NCI-H2107 treated with DMSO at 0.1 percent for 48 hours (cell line): Measurements from ENCODE around the gene BRPF3.
"Not testable (repeated sequence)": the region's sequence is repeated elsewhere in the genome, so short reads cannot be mapped to it uniquely, and the experiment has no call there.

Source experiments
- DNase-seq: peaks from one replicate; lab custom pipeline; 2025; ENCODE audit not compliant: unreplicated experiment; lab: John Stamatoyannopoulos, UW

Gene BRPF3

DNA sequence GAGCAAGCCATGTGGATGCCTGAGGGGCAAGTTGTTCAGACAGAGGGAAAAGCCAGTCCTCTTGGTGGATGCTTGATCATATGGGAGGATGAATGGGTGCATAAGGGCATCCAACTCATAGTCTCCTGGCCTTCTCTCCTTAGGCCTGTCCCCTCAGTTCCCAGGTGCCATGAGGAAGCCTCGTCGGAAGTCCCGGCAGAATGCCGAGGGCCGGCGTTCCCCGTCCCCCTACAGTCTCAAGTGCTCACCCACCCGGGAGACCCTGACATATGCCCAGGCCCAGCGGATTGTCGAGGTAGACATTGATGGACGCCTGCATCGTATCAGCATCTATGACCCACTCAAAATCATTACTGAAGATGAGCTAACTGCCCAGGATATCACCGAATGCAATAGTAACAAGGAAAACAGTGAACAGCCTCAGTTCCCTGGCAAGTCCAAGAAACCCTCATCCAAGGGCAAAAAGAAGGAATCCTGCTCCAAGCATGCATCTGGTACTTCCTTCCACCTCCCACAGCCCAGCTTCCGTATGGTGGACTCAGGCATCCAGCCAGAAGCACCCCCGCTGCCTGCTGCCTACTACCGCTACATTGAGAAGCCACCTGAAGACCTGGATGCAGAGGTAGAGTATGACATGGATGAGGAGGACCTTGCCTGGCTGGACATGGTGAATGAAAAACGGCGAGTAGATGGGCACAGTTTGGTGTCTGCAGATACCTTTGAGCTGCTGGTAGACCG is 3.8 kb downstream of the BRPF3 start:
- no peak for DNase-seq

DNA sequence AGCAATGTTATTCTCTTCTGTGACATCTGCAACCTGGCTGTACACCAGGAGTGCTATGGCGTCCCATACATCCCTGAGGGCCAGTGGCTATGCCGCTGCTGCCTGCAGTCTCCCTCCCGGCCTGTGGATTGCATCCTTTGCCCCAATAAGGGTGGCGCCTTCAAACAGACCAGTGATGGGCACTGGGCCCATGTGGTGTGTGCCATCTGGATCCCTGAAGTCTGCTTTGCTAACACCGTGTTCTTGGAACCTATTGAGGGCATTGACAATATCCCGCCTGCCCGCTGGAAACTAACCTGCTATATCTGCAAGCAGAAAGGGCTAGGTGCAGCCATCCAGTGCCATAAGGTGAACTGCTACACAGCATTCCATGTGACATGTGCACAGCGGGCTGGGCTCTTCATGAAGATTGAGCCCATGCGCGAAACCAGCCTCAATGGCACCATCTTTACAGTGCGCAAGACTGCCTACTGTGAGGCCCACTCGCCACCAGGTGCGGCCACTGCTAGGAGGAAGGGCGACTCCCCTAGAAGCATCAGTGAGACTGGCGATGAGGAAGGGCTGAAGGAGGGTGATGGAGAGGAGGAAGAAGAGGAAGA is 4.6 kb downstream of the BRPF3 start:
- DNase-seq, result no peak

DNA sequence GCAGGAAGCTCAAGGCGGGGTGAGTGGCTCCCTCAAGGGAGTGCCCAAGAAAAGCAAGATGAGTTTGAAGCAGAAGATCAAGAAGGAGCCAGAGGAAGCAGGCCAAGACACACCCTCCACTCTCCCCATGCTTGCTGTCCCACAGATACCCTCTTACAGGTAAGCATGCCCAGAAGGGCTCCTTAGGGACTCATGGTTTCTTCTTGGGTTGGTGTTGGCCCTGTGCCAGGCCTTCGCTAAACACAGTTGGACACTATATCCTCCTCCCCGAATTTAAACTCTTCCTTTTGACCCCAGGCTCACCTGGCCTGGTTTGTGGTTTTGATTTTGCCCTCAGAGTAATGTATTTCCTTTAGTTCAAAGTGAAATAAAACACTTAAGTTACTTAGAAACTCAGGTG is 5.1 kb downstream of the BRPF3 start:
- DNase-seq, result no peak

DNA sequence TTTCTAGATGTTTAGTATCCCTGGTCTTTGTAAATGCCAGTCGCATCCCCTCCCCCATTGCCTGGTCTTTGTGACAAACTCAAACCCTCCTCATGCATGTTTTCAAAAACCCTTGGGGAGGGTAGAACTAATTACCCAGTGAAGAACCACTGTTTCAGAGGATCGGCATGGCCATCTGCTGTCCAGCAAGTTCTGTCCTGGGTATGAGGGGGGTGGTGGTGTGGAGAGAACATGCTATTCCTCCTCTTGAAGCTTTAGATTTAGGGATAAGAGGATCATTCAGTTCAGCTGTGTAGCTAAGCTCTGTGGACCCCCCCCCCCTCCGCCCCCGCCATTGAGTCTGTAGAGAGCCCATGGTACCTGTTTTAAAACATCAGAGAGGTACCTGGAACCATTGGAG is 5.6 kb downstream of the BRPF3 start:
- DNase-seq, result no peak

DNA sequence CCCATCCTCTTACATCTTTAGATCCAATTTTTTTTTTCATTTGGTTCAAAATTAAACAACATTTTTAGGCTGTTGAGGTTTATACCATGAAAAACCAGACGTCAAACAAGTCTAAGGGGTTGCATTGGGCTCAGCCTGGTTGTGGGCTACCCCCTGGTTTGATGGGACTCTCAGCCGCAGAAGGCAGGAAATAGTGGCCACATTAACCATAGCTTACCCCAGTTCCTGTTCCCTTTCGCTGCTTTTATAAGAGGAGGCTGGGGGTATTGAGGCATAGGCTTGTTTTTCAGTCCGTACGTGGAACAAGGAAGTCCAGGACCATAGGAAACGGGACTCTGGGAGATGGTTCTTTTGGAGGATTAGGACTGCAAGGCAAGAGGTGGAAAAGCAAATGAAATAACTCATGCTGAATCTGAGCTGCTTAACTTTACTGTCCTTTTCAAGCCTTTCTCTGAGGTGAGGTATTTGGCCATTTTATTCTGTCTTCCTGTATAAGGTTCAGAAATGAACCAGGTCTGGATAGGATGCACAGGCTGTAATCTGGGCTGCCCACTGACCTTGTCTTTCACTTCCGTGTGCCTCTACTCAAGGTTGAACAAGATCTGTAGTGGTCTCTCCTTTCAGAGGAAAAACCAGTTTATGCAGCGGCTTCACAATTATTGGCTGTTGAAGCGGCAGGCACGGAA is 7.7 kb downstream of the BRPF3 start:
- DNase-seq, result no peak

- DNase-seq, result no peak
Measured at GRCh38 chr6:36207155-36207554, 10.6 kb downstream of the BRPF3 start.

GRCh38 chr6:36209606-36210005 is 13.1 kb downstream of the BRPF3 start:
- no peak for DNase-seq

DNA sequence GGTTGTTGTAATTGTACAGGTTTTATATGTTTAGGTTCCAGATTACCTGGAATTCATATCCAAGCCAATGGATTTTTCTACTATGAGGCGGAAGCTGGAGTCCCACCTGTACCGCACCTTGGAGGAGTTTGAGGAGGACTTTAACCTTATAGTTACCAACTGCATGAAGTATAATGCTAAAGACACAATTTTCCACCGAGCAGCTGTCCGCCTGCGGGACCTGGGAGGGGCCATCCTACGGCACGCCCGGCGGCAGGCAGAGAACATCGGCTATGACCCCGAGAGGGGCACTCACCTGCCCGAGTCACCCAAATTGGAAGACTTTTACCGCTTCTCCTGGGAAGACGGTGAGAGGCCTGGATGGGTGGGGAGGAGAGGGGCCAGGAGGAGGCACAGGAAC is 13.6 kb downstream of the BRPF3 start:
- DNase-seq, result no peak

DNA sequence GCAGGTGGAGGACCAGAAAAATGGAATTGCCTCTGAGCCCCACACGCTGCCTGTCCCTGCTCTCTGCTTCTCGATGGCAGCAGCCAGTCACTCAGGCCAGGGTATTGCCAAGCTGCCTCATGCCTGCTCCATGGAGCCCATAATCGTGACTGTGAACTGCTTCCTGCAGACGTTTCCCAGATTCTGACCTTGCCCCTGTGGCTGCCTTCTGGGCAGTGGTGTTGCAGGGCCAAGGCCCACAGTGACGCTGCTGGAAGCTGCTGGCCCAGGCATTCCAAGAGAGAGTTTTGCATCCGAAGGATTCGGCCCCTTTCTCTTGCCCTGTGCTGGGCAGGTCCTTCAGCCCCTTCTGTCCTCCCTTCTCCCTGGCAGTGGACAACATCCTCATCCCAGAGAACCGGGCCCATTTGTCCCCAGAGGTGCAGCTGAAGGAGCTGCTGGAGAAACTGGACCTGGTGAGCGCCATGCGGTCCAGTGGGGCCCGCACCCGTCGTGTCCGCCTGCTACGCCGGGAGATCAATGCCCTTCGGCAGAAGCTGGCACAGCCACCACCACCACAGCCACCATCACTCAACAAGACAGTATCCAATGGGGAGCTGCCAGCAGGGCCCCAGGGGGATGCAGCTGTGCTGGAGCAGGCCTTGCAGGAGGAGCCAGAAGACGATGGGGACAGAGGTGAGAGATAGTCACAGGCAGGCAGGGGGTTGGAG is 14.5 kb downstream of the BRPF3 start:
- DNase-seq, result no peak

GRCh38 chr6:36216559-36216958 is 20.0 kb downstream of the BRPF3 start:
- no peak for DNase-seq

DNA sequence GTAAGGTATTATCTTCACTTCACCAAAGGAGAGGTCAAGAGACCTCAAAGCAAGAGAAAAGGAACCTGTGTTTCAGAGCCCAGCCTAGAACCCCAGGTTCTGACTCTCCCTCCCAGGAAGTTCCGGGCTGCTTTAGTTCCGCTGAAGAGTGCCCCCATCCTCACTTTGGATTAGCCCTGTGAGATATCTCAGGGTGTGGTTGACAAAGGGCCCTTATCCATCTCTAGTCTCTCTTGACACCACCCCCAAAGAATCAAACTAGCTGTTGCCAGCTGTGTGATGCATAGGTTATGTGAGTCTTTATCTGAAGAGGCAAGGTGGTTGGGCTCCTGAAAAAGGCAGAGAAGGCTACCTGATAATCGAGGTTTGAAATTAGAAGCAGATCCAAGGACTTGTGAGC is 20.6 kb downstream of the BRPF3 start:
- no peak for DNase-seq

DNA sequence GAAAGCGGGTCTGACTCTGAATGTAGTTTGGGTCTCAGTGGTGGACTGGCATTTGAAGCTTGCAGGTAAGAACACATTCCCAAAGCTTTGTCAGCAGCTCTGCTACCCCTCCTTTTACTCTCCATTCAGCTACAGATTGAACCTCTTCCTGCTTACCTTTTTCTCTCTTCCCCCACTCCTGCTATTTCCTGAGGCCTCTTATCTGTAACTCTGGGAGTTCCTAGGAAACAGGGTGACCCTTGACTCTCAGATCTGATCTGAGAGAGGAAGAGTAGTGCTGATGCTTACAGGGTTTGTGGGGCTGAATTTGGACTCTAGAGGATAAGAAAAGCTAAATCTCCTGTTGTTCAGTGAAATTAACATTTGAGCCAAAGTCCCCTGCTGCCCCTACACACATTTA is 21.4 kb downstream of the BRPF3 start:
- no peak for DNase-seq

DNA sequence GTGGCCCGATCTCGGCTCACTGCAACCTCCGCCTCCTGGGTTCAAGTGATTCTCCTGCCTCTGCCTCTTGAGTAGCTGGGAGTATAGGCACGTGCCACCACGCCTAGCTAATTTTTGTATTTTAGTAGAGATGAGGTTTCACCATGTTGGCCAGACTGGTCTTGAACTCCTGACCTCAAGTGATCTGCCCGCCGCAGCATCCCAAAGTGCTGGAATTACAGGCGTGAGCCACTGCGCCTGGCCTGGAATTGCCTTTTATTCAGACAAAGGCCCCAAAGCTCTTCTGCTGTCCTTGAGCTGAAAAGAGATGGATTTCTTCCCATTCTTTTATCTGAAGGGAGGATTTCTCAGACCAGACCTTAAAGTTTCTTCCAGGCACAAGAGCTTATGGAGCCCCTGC is 22.0 kb downstream of the BRPF3 start:
- not testable (repeated sequence) for DNase-seq

- no peak for DNase-seq
Measured at GRCh38 chr6:36219081-36219480, 22.5 kb downstream of the BRPF3 start.

DNA sequence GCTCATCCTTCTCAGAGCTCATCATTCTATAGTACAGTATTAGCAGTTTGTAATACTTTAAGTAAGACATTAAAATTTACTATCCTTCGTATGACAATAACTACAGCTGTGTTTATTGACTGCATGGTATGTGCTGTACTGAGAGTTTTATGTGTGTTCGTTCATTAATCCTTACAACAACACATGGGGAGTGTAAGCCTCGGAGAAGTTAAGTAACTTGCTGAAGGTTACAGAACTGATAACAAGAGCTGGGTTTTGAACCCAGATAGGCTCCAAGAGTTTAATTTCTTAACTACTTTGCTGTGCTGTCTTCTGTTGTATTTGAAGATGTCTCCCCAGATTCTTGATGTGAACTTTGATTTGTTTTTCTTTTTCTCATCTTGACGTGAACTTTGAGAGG is 23.7 kb downstream of the BRPF3 start:
- no peak for DNase-seq

- no peak for DNase-seq
Measured at GRCh38 chr6:36221674-36222073, 25.1 kb downstream of the BRPF3 start.

DNA sequence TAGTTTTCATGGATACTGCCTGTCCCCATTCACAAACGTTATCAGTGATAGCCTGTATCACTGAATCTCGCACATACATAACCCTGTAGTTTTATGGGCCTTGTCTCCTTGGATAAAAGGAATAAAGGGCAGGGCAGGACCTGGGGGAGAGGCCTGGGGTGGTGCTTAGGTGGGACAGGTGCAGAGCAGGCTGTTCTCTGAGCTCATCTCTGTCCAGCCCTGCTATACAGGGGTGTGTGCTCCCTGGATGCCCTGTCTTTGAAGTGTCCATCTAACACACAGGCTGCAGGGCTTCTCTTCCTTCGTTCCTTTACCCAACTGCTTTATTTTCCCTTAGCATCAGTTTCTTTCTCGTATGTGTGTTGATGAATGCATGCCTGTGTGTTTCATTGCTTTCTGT is 26.4 kb downstream of the BRPF3 start:
- no peak for DNase-seq

DNA sequence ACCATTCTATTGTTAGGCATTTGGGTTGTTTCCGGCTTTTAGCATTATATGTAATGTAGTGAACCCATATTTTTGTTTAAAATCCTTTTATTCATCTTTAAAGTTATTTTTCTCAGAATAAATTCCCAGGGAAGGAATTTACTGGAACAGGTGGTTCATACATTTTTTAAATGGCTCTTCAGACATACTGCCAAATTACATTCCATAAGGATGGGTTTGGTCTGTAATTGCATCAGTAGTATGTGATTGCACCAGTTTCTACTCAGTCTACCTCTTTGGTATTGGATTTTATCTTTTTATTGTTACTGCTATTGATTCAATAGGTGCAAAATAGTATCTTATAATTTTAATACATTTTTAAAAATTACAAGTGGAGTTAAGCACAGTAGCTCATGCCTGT is 27.2 kb downstream of the BRPF3 start:
- no peak for DNase-seq

DNA sequence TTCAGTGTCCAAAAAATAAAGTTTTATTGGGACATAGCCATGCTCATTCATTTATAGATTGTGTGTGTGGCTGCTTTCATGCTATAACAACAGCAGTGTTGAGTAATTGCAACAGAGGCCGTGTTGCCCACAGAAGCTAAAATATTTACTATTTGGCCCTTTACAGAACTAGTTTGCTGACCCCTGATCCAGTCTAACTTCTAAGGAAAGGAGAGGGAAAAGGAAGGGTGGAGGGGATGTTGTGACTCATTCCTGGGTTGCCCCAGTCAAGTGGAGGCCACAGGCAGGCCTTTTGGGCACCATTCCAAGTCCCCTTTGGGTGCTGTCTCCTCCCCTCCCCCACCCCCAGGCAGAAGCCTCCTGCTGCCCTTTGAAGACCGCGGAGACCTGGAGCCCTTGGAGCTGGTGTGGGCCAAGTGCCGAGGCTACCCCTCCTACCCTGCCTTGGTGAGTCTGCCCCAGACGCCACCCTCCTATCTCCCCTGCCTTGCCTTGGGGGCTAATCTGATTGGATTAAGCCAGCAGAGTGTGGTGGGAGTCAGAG is 28.4 kb downstream of the BRPF3 start:
- no peak for DNase-seq

DNA sequence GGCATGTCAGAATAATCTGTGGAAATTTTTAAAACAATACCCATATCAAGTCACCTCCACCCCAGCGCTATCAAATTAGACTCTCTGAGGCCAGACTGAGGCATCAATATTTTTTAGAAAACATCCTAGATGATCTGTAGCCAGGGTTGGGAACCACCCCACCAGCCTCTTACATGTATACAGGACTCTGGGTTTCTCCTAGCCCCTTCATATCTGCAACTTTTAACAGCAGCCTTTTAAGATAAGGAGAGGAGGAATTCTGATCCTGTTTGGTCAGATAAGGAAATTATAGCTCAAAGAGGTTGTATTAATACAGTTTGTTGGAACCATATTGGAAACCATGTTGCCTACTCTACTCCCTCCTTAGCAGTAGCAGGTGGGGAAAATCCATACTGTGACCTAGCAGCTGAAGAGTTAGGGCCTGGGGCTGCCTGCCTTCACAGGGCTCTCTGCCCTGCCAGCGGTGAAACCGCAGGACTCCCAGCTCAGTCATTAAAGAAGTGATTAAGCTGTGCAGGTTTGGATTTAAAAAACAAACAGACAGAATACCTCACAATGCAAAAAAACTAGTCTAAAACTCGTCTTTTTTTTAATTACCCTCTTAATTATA is 30.0 kb downstream of the BRPF3 start:
- no peak for DNase-seq
